IPS-18a (cell line): ENCODE measurements around the gene DUS2.

Experiments
- H3K27ac ChIP-seq: one replicate; pipeline ENCODE4 v1.5.1; 2013; ENCODE audit warnings: low read length
- H3K27me3 ChIP-seq: one replicate; pipeline ENCODE4 v1.6.1; 2013; ENCODE audit warnings: mild to moderate bottlenecking, low read length; ENCODE audit not compliant: control insufficient read depth, insufficient read depth
- H3K36me3 ChIP-seq: one replicate; pipeline ENCODE4 v1.6.1; 2013; ENCODE audit warnings: low read depth, low read length; ENCODE audit not compliant: control insufficient read depth
- H3K4me1 ChIP-seq: one replicate; pipeline ENCODE4 v1.6.1; 2013; ENCODE audit warnings: low read depth, low read length; ENCODE audit not compliant: control insufficient read depth
- H3K4me3 ChIP-seq: one replicate; pipeline ENCODE4 v1.5.1; 2013; ENCODE audit warnings: low read length
- H3K9ac ChIP-seq: one replicate; pipeline ENCODE4 v1.6.1; 2013; ENCODE audit warnings: mild to moderate bottlenecking, low read length, moderate library complexity
- H3K9me3 ChIP-seq: one replicate; pipeline ENCODE4 v1.6.1; 2013; ENCODE audit warnings: low read depth, low read length; ENCODE audit not compliant: control insufficient read depth

Gene DUS2

DNA sequence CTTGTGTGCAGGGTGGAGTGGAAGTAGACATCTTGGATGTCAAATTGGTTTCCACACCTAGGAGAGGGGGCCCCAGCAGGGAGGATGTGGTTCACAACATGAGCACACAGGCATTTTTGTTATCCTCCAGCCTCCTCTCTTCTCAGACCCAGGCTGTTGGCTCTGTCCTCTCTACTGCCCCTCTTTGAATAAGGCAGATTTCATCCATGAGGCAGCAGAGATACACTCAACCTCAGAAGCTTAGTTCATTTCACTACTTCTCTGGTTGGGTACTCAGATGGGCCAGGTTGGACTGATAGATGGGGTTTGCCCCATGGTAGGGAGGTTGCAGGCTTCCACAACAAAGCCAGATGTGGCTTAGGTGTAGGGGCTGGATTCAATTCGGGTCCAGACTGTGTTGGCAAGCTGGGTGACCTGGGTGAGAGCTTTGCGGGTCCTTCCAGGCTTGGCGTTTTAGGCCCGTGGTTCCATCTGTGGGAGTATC is 39.9 kb downstream of the DUS2 start:
- H3K27ac ChIP-seq: no peak overlapping the region
- no peaks in the 10 kb centered on the region for H3K27me3 ChIP-seq
- H3K9me3 ChIP-seq: no peaks in the 10 kb centered on the region
- no peak overlapping the region for H3K4me3 ChIP-seq
- no peak overlapping the region for H3K9ac ChIP-seq
- peaks cover 2% of the 10 kb centered on the region for H3K36me3 ChIP-seq
- H3K4me1 ChIP-seq: no peaks in the 10 kb centered on the region

- peaks cover 2% of the 10 kb centered on the region for H3K36me3 ChIP-seq
- H3K27ac ChIP-seq: no peak overlapping the region
- no peak overlapping the region for H3K9ac ChIP-seq
- no peaks in the 10 kb centered on the region for H3K9me3 ChIP-seq
- H3K27me3 ChIP-seq: no peaks in the 10 kb centered on the region
- H3K4me1 ChIP-seq: no peaks in the 10 kb centered on the region
- H3K4me3 ChIP-seq: no peak overlapping the region
Measured at GRCh38 chr16:68064791-68065365, 41.8 kb downstream of the DUS2 start.

DNA sequence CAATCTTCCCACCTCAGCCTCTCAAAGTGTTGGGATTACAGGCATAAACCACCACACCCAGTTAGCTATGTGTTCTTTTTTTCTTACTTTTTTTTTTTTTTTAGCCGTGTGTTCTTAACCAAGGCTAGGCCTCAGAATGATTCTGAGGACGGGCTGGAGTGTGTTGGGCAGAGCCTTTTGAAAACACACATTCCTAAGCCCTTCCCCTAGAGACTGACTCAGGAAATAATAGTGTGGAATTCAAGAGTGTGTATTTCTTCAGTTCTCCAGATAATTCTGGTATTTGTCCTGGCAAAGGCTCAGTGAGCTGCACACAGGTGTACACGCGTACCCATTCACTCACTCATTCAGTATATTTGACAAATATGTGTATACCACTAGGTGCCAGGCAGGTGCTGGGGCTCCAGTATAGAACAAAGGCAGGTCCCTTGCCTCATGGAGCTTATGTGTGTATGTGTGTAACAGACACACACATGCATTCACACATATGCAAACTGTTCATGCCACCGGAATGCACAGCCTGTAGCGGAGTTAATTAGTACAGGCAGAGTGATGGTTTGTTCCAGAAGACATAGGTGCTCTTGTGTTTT is 42.7 kb downstream of the DUS2 start:
- H3K27me3 ChIP-seq: no peaks in the 10 kb centered on the region
- no peaks in the 10 kb centered on the region for H3K4me1 ChIP-seq
- no peak overlapping the region for H3K9ac ChIP-seq
- no peaks in the 10 kb centered on the region for H3K9me3 ChIP-seq
- H3K4me3 ChIP-seq: no peak overlapping the region
- no peak overlapping the region for H3K27ac ChIP-seq
- H3K36me3 ChIP-seq: peaks cover 5% of the 10 kb centered on the region

GRCh38 chr16:68066763-68067162 is 43.7 kb downstream of the DUS2 start:
- no peak overlapping the region for H3K27ac ChIP-seq

GRCh38 chr16:68068926-68069325 is 45.8 kb downstream of the DUS2 start:
- H3K36me3 ChIP-seq: peaks cover 21% of the 10 kb centered on the region
- no peak overlapping the region for H3K27ac ChIP-seq
- H3K9me3 ChIP-seq: no peaks in the 10 kb centered on the region
- H3K4me3 ChIP-seq: no peak overlapping the region
- H3K9ac ChIP-seq: no peak overlapping the region
- no peaks in the 10 kb centered on the region for H3K27me3 ChIP-seq
- H3K4me1 ChIP-seq: no peaks in the 10 kb centered on the region

More at GRCh38 chr16:68066763-68067162, 43.7 kb downstream of the DUS2 start:
- no peaks in the 10 kb centered on the region for H3K4me1 ChIP-seq
- H3K9ac ChIP-seq: no peak overlapping the region
- no peaks in the 10 kb centered on the region for H3K27me3 ChIP-seq
- H3K36me3 ChIP-seq: peaks cover 10% of the 10 kb centered on the region
- H3K9me3 ChIP-seq: no peaks in the 10 kb centered on the region
- no peak overlapping the region for H3K4me3 ChIP-seq

GRCh38 chr16:68069511-68070248 is 46.6 kb downstream of the DUS2 start:
- Histone ChIP-seq H3K27ac (no peak overlapping the region), H3K4me1 (no peaks in the 10 kb centered on the region)

GRCh38 chr16:68070249-68070730 is 47.2 kb downstream of the DUS2 start:
- Histone ChIP-seq H3K9me3 (no peaks in the 10 kb centered on the region), H3K4me3 (no peak overlapping the region), H3K36me3 (peaks cover 29% of the 10 kb centered on the region), H3K9ac (no peak overlapping the region), H3K27ac (no peak overlapping the region), H3K4me1 (no peaks in the 10 kb centered on the region), H3K27me3 (no peaks in the 10 kb centered on the region)

More at GRCh38 chr16:68069511-68070248, 46.6 kb downstream of the DUS2 start:
- no peak overlapping the region for H3K9ac ChIP-seq
- H3K27me3 ChIP-seq: no peaks in the 10 kb centered on the region
- no peak overlapping the region for H3K4me3 ChIP-seq
- no peaks in the 10 kb centered on the region for H3K9me3 ChIP-seq
- H3K36me3 ChIP-seq: peaks cover 26% of the 10 kb centered on the region

DNA sequence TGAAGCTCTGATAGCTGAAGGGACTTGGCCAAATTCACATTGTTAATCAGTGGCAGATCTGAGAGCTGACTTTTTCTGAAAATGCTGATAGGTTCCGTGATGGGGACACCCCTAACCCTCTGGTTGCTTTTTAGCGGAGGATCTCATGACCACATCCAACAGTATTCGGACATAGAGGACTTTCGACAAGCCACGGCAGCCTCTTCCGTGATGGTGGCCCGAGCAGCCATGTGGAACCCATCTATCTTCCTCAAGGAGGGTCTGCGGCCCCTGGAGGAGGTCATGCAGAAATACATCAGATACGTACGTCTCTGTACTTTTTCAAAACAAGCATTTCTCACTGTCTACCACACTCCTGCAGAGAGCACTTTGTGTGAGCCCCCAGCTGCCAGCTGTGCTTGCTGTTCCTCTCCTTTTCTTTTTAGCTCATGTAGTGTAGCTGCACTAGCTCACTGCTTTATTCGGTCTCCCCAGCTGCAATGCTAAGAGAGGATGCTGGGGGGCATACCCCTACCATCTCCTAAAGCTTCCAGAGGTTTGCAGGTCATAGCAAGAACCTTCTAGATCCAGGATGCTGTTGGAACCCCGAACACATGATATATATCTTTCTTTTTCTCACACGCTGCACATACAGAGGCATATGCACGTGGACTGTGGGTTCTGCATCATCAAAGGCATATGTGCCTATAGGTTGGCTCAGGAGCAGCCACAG is 47.9 kb downstream of the DUS2 start:
- no peak overlapping the region for H3K9ac ChIP-seq
- H3K27ac ChIP-seq: no peak overlapping the region
- H3K36me3 ChIP-seq: peaks cover 36% of the 10 kb centered on the region
- no peak overlapping the region for H3K4me3 ChIP-seq
- no peaks in the 10 kb centered on the region for H3K4me1 ChIP-seq
- H3K27me3 ChIP-seq: no peaks in the 10 kb centered on the region
- H3K9me3 ChIP-seq: no peaks in the 10 kb centered on the region

DNA sequence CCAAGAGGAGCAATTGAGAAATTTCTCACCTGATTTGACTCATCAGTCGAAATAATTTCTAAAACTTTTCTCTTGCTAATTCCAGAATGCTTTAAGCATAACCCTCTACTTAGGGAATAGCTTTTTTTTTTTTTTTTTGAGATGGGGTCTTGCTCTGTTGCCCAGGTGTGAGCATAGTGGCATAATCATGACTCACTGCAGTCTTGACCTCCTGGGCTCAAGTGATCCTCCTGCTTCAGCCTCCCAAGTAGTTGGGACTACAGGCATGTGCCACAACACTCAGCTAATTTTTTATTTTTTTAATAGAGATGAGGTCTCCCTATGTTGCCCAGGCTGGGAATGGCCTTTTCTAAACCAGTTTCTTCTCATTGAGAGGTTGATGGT is 48.4 kb downstream of the DUS2 start:
- Histone ChIP-seq H3K27ac (no peak overlapping the region), H3K9me3 (no peaks in the 10 kb centered on the region), H3K36me3 (peaks cover 39% of the 10 kb centered on the region), H3K4me1 (no peaks in the 10 kb centered on the region), H3K27me3 (no peaks in the 10 kb centered on the region), H3K4me3 (no peak overlapping the region), H3K9ac (no peak overlapping the region)

GRCh38 chr16:68072038-68072695 is 49.1 kb downstream of the DUS2 start:
- H3K4me1 ChIP-seq: no peaks in the 10 kb centered on the region
- no peak overlapping the region for H3K9ac ChIP-seq
- no peaks in the 10 kb centered on the region for H3K27me3 ChIP-seq
- H3K4me3 ChIP-seq: no peak overlapping the region
- peaks cover 41% of the 10 kb centered on the region for H3K36me3 ChIP-seq
- H3K27ac ChIP-seq: no peak overlapping the region
- no peaks in the 10 kb centered on the region for H3K9me3 ChIP-seq
